CD4-positive, alpha-beta T cell treated with Interleukin-17A for 1 hour (primary cell): ENCODE measurements around the gene CCDC78.
A peak's percentile ranks its signal among the peaks of the same experiment; 100 is the strongest.

Experiments
- DNase-seq: peaks from one replicate; pipeline ENCODE4 v3.0.0-alpha.2; 2020

Gene CCDC78

GRCh38 chr16:736936-737481 is 10.8 kb upstream of the CCDC78 start:
- no peak for DNase-seq

GRCh38 chr16:735982-736453 is 9.8 kb upstream of the CCDC78 start:
- no peak for DNase-seq

DNA sequence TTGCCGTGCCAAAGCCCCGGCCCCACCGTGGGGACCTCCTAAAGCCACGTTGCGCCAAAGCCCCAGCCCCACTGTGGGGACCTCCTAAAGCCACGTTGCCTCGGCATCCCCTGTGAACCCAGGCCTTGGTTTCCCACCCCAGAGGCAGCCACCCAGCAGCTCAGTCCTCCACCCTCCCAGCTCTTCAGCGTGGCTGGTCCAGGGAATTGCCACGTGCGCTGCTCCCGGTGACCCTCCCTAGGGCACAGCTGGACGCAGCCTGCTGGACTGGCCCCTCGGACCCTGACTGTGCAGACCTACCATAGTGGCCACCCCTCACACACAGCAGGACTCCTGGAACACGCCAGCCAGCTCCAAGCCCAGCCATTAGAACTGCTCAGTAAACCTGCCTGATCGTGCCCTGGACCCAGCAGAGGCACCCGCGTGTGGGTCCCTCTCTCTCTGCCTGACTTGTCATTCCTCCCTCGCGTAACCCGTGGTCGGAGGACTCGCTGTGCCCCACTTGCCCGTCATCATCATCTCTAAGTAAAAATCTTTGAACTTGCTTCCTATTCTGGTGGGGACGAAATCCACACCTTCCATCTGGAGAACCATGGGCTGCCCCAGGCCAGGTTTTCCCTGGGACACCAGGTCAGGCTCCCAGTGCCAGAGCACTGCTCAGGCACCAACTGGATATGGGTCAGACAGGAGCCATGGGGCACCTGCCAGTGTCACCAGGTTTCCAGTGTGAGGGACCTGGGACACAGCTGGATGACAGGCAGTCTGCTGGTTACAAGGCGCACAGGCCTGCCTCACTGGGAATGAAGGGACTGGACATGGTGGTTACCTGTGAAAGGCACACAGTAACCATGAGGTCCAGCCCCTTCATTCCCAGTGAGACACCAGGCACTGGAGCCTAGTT is 9.0 kb upstream of the CCDC78 start:
- no peak for DNase-seq

GRCh38 chr16:734208-734980 is 8.2 kb upstream of the CCDC78 start:
- no peak for DNase-seq

DNA sequence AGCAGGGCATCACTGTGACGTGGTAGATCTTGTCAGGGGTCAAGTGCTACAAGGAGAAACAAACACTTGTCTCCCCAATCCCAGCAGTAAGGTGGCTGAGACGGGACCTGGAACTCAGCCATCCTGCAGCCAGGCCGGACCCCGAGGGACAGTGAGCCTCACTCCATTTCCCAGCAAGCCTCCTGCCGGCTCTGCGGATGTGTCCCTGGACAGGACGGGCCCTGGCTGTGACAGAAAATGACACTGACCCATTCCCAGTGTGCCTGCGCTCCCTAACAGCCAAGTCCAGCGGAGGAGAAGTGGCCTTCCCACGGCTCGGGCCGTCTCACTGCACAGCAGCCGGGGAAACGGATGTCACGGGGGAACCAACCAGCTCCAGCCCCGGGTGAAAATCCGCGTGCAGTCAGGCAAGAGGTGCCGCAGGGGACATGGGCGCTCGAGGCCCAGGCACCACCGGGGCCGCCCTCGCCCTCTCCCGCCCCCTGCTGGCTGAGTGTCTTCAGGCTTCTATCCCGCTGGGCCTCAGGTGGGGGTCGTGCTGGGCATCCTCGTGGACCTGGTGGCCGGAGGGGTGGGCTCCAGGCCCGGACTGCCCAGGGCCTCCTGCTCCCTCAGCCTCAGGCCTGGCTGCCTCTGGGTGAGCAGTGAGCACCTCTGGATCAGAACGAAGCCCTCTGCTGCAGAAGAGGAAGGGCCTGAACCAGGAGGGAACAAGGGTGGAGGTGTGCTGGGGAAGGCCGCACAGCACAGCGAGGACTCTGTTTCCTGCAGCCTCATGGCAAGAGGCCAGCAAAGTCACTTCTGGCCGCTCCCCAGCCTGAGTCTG is 7.4 kb upstream of the CCDC78 start:
- no peak for DNase-seq

DNA sequence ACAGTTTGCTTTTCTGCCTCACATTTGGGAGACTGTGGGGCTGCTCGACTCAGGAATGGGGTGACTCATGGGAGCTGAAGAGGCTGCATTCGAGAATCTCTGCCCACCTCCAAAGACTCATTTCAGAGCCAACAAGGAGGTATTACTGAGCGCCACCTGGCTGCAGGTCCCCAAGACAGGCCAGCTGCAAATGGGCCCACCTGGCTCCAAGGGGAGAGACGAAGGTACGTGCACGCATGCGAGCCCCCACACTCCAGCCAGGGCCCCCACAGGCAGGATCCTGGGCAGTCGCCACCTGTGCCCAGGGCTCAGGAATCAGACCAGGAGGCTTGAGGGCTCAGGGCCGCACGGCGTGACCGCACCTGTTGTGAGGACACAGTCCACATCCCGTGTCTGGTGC is 6.7 kb upstream of the CCDC78 start:
- DNase-seq = no peak

- DNase-seq = no peak
Observed at GRCh38 chr16:732332-732731, 6.1 kb upstream of the CCDC78 start.

DNA sequence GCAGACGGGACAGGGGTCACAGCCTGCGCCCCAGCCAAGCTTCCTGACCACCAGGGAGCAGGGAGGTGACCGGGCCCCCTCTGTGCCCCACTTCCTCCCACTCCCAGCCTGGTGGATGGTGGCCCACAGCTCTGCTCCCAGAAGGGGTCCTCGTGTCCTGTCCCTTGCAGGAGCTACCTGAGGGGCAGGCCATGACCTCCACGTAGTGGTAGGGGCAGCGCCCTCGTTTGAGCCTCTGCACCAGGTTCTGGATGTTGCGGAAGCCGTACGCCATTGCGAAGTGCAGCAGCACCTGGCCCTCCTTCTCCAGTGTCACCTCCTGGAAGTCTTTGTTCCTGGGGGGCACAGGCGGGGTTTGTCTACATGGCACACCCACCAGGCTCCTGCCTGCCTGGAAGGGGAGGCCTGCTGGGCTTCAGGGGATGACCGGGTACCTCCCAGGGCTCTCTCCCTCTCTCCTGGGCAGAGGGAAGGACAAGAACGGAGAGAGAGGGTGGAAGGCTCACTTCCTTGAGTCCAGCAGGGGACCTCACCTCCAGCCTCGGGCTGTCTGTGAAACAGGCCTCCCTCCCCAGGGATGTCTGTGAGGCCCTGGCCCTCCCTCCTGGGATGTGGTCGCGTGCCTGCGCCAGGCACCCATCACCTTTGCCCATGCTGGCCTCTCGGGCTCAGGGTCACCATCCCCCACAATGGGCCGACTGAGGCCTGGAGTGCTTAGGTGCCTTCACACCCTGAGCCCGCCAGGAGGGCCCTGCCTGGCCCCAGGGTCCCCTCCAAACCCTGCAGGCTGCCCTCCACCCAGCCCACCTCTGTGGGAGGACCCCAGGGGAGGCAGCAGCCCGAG is 4.6 kb upstream of the CCDC78 start:
- DNase-seq = no peak

DNA sequence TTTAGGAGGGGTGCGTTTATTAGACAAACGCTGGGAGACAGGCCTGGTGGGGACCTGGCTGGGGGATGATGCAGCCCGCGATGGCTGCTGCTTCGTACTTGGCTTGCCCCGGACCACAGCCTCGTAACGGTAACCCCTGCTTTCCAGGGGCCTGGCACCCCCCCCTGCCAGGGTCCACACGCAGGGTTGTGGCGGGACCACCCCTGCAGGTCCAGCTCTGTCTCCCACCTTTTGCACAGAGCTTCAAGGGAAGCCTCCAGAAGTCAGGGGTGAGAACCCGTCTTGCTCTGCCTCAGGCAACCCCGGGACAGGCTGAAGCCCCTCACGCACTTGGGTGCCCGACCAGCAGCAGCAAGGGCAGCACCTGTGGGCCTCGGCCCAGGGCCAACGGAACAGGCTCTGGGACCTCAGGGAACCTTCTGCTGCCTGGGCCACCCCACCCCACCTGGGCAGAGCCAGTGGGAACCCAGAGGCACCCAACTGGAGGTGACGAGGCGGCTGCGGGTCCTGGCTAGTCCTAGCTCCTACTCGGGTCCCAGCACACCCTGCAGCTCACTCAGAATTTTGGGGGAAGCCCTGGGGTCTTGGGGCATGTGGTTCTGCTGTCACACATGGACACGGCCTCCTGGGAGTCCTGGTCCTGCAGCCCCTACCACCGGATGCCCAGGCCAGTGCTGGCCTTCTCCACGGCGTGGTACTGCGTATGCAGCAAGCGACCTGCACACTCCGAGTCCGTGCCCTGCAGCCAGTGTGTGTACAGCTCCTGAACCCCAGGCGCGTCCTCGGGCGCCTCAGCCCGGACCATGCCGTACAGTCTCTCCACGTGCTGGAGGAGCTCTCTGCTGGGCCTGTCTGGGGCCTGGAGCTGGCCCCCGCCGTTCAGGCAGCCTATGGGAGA is 3.8 kb upstream of the CCDC78 start:
- no peak for DNase-seq

DNA sequence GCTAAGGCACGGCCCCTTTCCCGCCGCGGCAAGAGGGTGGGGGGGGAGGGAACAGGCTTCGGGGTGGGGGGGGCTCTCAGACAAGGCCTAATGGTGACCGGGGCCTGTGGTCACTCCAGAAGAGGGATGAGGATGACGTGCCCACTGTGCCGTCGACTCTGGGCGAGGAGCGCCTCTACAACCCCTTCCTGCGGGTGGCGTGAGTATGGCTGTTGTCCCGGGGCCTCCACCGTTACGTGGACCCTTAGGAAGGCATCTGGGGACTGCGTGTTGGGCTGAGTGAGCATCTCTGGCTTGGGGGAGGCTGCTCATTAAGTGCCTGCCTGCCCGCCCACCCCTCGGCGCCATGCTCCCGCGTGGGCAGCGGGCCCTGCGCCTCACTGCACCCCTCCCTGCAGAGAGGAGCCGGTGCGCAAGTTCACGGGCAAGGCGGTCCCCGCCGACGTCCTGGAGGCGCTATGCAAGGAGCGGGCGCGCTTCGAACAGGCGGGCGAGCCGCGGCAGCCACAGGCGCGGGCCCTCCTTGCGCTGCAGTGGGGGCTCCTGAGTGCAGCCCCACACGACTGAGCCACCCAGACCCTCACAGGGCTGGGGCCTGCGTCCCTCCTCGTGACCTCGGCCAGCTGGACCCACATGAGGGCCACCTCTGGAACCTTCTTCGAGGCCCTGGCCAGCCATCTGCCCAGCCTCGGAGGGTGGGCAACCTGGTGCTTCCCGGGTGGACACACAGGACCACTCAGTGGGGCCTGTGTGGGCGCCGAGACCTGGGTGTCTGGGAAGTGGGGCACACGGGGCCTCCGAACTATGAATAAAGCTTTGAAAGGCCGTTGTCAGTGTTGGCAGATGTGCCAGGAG is 2.9 kb upstream of the CCDC78 start:
- no peak for DNase-seq

DNA sequence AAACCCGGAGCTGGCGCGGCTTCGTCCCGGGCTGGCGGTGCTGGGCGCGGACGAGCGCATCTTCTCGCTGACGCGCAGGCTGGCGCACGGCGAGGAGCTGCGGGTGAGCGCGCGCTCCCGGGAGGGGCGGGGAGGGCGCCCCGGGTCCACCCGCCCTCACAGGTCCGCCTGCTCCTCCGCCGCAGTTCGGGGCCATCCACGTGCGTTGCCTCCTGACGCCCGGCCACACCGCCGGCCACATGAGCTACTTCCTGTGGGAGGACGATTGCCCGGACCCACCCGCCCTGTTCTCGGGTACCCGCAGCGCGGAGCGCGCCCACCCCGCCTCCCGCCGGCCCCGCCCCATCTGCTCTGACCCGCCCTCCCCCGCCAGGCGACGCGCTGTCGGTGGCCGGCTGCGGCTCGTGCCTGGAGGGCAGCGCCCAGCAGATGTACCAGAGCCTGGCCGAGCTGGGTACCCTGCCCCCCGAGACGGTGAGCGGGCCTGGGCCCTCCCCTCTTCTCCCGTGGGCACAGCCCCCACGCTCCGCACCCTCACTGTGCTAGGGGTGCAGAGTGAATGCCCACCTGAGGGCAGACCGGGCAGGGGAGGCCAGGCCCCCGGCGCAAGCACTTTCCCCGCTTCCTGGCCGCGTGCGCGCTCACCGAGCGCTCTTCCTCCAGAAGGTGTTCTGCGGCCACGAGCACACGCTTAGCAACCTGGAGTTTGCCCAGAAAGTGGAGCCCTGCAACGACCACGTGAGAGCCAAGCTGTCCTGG is 2.1 kb upstream of the CCDC78 start:
- DNase-seq = peak; percentile 77

DNA sequence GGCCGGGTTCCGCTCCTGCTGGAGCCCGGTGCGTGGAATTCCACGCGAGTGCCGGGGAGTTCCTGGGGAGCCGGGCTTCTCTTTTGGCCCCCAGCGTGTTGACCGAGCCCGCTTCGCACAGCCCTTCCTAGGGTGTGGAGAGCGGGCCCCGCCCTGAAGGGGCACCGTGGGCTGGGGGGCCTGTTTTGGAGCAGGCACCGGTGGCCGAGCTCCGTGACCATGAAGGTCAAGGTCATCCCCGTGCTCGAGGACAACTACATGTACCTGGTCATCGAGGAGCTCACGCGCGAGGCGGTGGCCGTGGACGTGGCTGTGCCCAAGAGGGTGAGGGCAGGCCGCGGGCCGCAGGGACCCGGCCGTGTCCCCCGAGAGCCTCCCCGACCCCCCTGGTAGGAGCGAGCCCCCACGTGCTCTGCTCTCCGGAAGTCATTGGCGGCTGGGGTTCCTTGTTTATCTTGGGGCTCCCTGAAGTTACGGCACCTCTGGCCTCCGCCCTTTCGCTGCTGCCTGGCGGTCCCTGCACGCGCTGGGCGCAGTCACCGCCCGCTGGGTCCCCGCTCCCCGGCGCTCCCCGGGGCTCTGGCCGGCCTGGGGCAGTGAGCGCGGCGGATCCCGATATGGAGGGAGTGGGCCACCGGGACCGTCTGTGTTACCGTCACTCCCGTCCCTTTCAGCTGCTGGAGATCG is 1.2 kb upstream of the CCDC78 start:
- peak; percentile 39 for DNase-seq

- no peak for DNase-seq
Observed at GRCh38 chr16:726188-726437, 130 bp downstream of the CCDC78 start.

- DNase-seq = no peak
Observed at GRCh38 chr16:725463-726187, 618 bp downstream of the CCDC78 start.

DNA sequence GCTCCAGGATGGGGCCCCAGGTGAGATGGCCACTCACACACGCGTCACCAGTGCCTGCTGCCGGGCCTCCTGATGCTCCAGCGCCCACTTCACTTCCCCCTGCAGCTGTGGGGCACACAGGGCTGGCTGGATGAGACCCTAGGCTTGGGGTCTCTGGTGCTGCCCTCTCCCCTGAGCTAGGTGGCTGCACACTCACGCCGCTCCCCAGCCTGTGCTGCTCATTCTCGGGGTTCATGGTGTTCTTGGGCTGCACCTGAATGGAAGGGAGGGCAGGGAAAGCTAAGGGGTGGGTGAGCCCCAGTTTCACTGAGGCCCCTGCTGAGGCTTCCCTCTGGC is 1.2 kb downstream of the CCDC78 start:
- DNase-seq = no peak

- DNase-seq = no peak
Observed at GRCh38 chr16:724188-725040, 1.8 kb downstream of the CCDC78 start.

- no peak for DNase-seq
Observed at GRCh38 chr16:723695-724094, 2.5 kb downstream of the CCDC78 start.
